Suppressor macrophage treated with lipopolysaccharide for 1 hour (primary cell): Measurements from ENCODE around the gene THEM4.

ENCODE experiments used
- DNase-seq, 3 donors: peaks; one replicate each; pipeline ENCODE4 v3.0.0-alpha.2; 2020 to 2022

Gene THEM4

GRCh38 chr1:151909167-151910149 is at the start of gene THEM4:
THEM4 (minus strand) TSS chr1:151909511; CDS start chr1:151909458, 53 bp downstream.
- DNase-seq: peak; percentile 98 to 99 (median 99)

- no peak for DNase-seq
These were observed 49.6 kb upstream of the THEM4 start for GRCh38 chr1:151958959-151959358.

- no peak for DNase-seq
These were observed 47.7 kb upstream of the THEM4 start for GRCh38 chr1:151956957-151957497.

- DNase-seq: no peak
These were observed 44.2 kb upstream of the THEM4 start for GRCh38 chr1:151953409-151954094.

GRCh38 chr1:151952811-151953210 is 43.5 kb upstream of the THEM4 start:
- DNase-seq: no peak

- DNase-seq: no peak
These were observed 40.3 kb upstream of the THEM4 start for GRCh38 chr1:151949371-151950193.

GRCh38 chr1:151948506-151948905 is 39.2 kb upstream of the THEM4 start:
- DNase-seq: no peak

- no peak for DNase-seq
These were observed 37.8 kb upstream of the THEM4 start for GRCh38 chr1:151947140-151947539.

GRCh38 chr1:151945725-151946722 is 36.7 kb upstream of the THEM4 start:
- DNase-seq: peak; percentile 94 to 99 (median 98)

- no peak for DNase-seq
These were observed 35.7 kb upstream of the THEM4 start for GRCh38 chr1:151944857-151945575.

- DNase-seq: peak; percentile 25 to 75 (median 44)
These were observed 35.0 kb upstream of the THEM4 start for GRCh38 chr1:151944126-151944856.

GRCh38 chr1:151943591-151943990 is 34.3 kb upstream of the THEM4 start:
- no peak for DNase-seq

GRCh38 chr1:151942882-151943281 is 33.6 kb upstream of the THEM4 start:
- no peak for DNase-seq

- DNase-seq: peak in 1 of 3 donors; percentile 44
These were observed 31.2 kb upstream of the THEM4 start for GRCh38 chr1:151940541-151940940.

GRCh38 chr1:151939779-151940178 is 30.5 kb upstream of the THEM4 start:
- peak in 2 of 3 donors; percentile 20 to 42 for DNase-seq

GRCh38 chr1:151939141-151939540 is 29.8 kb upstream of the THEM4 start:
- DNase-seq: no peak

GRCh38 chr1:151936653-151937052 is 27.3 kb upstream of the THEM4 start:
- DNase-seq: peak in 1 of 3 donors; percentile 28

- no peak for DNase-seq
These were observed 26.7 kb upstream of the THEM4 start for GRCh38 chr1:151935894-151936602.

- DNase-seq: no peak
These were observed 25.8 kb upstream of the THEM4 start for GRCh38 chr1:151935154-151935553.
